B cell (primary cell): Measurements from ENCODE around the gene FBN2.

Source experiments
- CTCF ChIP-seq: fragments of 200-600 bp; IDR thresholded peaks from one replicate; pipeline ENCODE4 v1.8.0; 2022; ENCODE audit warnings: antibody characterized with exemption, mild to moderate bottlenecking
- EZH2 ChIP-seq: IDR thresholded peaks from 2 replicates; pipeline ENCODE4 v1.6.1; 2012; ENCODE audit warnings: borderline replicate concordance, low read depth, mild to moderate bottlenecking, moderate library complexity, low read length; ENCODE audit not compliant: insufficient read depth, poor library complexity, severe bottlenecking

- TF ChIP-seq CTCF (no peak), EZH2 (no peak)
Observed at GRCh38 chr5:128304791-128305190, 233.3 kb downstream of the FBN2 start.
